Caco-2 (cell line): ENCODE data around the gene EFL1. TPM values are rescaled to one million over a fixed set of nuclear protein-coding genes. Genes with fewer than 3 reads are reported as not detected.

Source experiments
- BruUV-seq: library from RNA; stranded (reverse); fragments of 400-500 nt; replicated peaks from 2 replicates; lab custom pipeline; 2021; lab: Mats Ljungman, UMichigan
- CTCF ChIA-PET: fragments of 300-600 bp; sonication (Branson Sonifier 250); formaldehyde crosslinking; loops from one replicate; lab custom pipeline; 2022; ENCODE audit warnings: antibody characterized with exemption; lab: Charles Lee
- POLR2A ChIA-PET: fragments of 300-600 bp; sonication (Branson Sonifier 250); formaldehyde crosslinking; loops from one replicate; lab custom pipeline; 2022; ENCODE audit warnings: antibody characterized with exemption; lab: Charles Lee
- DNase-seq, 2 experiments: peaks; one replicate each; pipeline versions ENCODE4 v3.0.0 to v3.0.0-alpha.2; 2020 to 2022
- H3K27me3 ChIP-seq: replicated peaks from 2 replicates; pipeline ENCODE4 v1.6.0; 2011; ENCODE audit warnings: low read length; ENCODE audit not compliant: control insufficient read depth, insufficient read depth
- H3K36me3 ChIP-seq: 2 replicates; pipeline ENCODE4 v1.5.1; 2011; ENCODE audit warnings: low read length; ENCODE audit not compliant: control insufficient read depth, insufficient read depth
- H3K4me1 ChIP-seq: fragments of 250-450 bp; sonication (Bioruptor Pico); 2 replicates; pipeline ENCODE4 v1.5.1; 2020; ENCODE audit warnings: mild to moderate bottlenecking
- H3K4me3 ChIP-seq: 2 replicates; pipeline ENCODE4 v1.5.1; 2011; ENCODE audit warnings: low read depth, mild to moderate bottlenecking, control low read depth, low read length
- H3K9me3 ChIP-seq: fragments of 250-450 bp; sonication (Bioruptor Pico); 2 replicates; pipeline ENCODE4 v1.5.1; 2020; ENCODE audit warnings: mild to moderate bottlenecking, moderate library complexity
- H3K27ac Mint-ChIP-seq: one replicate; pipeline ENCODE4 v1.8.0; 2022; ENCODE audit warnings: mixed read lengths; ENCODE audit not compliant: unreplicated experiment
- H3K27me3 Mint-ChIP-seq: one replicate; pipeline ENCODE4 v1.8.0; 2022; ENCODE audit warnings: mixed read lengths; ENCODE audit not compliant: insufficient read depth, unreplicated experiment
- H3K36me3 Mint-ChIP-seq: one replicate; pipeline ENCODE4 v1.8.0; 2022; ENCODE audit warnings: mild to moderate bottlenecking, mixed read lengths; ENCODE audit not compliant: insufficient read depth, unreplicated experiment
- H3K4me1 Mint-ChIP-seq: one replicate; pipeline ENCODE4 v1.8.0; 2022; ENCODE audit warnings: low read depth, mixed read lengths; ENCODE audit not compliant: unreplicated experiment
- H3K4me3 Mint-ChIP-seq: one replicate; pipeline ENCODE4 v1.8.0; 2022; ENCODE audit warnings: mild to moderate bottlenecking, moderate library complexity, mixed read lengths; ENCODE audit not compliant: unreplicated experiment
- H3K9me3 Mint-ChIP-seq: one replicate; pipeline ENCODE4 v1.8.0; 2022; ENCODE audit warnings: mixed read lengths; ENCODE audit not compliant: unreplicated experiment
- intact Hi-C: fragments of 100-400 bp; cut with micrococcal nuclease; formaldehyde crosslinking; loops from one replicate; pipeline ENCODE4 v1.10.0; 2022; ENCODE audit not compliant: unreplicated experiment
- total RNA-seq: library from RNA; stranded (reverse); gene quantifications from 2 replicates; pipeline ENCODE4 v1.2.3, GENCODE V29; 2022
- TF ChIP-seq, protein P1 (sequence below), 2 experiments: fragments of 200-600 bp in 1 of 2; IDR thresholded peaks; 1 replicate in 1 of 2; 2 replicates in 1 of 2; pipeline versions ENCODE4 v1.5.1 to v1.8.0; 2011 to 2022; ENCODE audit warnings: antibody characterized with exemption in 1 of 2, control low read depth in 1 of 2, inconsistent platforms in 1 of 2, low read depth in 1 of 2, low read length in 1 of 2, mild to moderate bottlenecking in 1 of 2, moderate library complexity in 1 of 2; ENCODE audit not compliant: insufficient read depth in 1 of 2, severe bottlenecking in 1 of 2, unreplicated experiment in 1 of 2

Gene EFL1
- total RNA-seq, 1 experiment from 2014 or later: 10.3 TPM

DNA sequence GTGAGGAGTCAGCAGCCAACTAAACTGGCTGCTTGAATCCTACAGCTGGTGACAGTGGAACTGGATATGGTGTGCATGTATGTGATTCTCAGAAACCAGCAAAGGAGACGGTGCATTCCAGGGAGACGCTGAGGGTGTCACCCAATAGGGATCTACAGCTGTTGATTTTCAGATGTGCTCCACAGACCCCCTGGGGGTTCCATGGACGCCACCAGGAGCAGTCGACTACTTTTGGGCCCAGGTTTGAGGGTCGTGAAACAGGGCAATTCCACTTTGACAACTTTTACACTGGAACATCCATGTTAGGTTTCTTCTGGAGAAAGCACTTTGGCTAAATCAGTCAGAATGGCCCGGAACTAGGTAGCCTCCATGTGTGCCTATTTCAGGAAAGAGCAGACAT is 145.2 kb downstream of the EFL1 start:
- BruUV-seq: no TSS peak
- no peaks in the 10 kb centered on the region for H3K4me1 Mint-ChIP-seq
- no peak overlapping the region for H3K4me3 ChIP-seq
- H3K27ac Mint-ChIP-seq: no peak overlapping the region
- ChIA-PET CTCF (no interaction called here), POLR2A (no interaction called here)
- no peaks in the 10 kb centered on the region for H3K27me3 ChIP-seq
- H3K9me3 Mint-ChIP-seq: no peaks in the 10 kb centered on the region
- no peaks in the 10 kb centered on the region for H3K36me3 Mint-ChIP-seq
- TF ChIP-seq, protein P1, sequence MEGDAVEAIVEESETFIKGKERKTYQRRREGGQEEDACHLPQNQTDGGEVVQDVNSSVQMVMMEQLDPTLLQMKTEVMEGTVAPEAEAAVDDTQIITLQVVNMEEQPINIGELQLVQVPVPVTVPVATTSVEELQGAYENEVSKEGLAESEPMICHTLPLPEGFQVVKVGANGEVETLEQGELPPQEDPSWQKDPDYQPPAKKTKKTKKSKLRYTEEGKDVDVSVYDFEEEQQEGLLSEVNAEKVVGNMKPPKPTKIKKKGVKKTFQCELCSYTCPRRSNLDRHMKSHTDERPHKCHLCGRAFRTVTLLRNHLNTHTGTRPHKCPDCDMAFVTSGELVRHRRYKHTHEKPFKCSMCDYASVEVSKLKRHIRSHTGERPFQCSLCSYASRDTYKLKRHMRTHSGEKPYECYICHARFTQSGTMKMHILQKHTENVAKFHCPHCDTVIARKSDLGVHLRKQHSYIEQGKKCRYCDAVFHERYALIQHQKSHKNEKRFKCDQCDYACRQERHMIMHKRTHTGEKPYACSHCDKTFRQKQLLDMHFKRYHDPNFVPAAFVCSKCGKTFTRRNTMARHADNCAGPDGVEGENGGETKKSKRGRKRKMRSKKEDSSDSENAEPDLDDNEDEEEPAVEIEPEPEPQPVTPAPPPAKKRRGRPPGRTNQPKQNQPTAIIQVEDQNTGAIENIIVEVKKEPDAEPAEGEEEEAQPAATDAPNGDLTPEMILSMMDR (IDR thresholded peaks at IDR 0.05; ENCODE audit: insufficient read depth in 1 of 2, low read depth in 1 of 2, low read length in 1 of 2, severe bottlenecking in 1 of 2, unreplicated experiment in 1 of 2): no peak
- H3K27me3 Mint-ChIP-seq: no peaks in the 10 kb centered on the region
- H3K4me1 ChIP-seq: no peaks in the 10 kb centered on the region
- H3K36me3 ChIP-seq: no peaks in the 10 kb centered on the region
- no peak for DNase-seq
- H3K4me3 Mint-ChIP-seq: no peak overlapping the region
- intact Hi-C loops: no loop called here
- no peaks in the 10 kb centered on the region for H3K9me3 ChIP-seq

DNA sequence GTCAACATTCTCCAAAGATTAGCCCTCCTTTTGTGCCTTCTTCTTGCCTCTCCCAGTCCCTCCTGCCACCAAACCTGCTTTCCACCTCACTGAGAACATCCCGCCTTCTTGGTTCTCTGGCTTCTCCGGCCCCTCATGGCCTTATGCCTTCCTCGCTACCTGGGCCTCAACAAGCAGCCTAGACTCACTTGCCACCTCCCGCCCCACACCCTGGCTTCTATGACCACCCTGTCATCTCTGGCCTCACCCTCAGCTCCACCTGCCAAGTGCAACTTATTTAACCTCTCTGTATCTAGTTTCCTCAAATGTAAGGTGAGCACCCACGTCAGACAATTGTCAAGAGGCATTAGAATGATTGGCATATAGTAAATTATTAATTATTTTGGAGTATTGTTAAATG is 147.9 kb downstream of the EFL1 start:
- H3K27ac Mint-ChIP-seq: no peak overlapping the region
- no peaks in the 10 kb centered on the region for H3K9me3 ChIP-seq
- TF ChIP-seq, protein P1 (IDR thresholded peaks at IDR 0.05; ENCODE audit: insufficient read depth in 1 of 2, low read depth in 1 of 2, low read length in 1 of 2, severe bottlenecking in 1 of 2, unreplicated experiment in 1 of 2): no peak
- no peak overlapping the region for H3K4me3 ChIP-seq
- ChIA-PET CTCF (no interaction called here), POLR2A (no interaction called here)
- no peaks in the 10 kb centered on the region for H3K27me3 ChIP-seq
- BruUV-seq: no TSS peak
- DNase-seq: no peak
- H3K36me3 Mint-ChIP-seq: no peaks in the 10 kb centered on the region
- H3K27me3 Mint-ChIP-seq: no peaks in the 10 kb centered on the region
- no peak overlapping the region for H3K4me3 Mint-ChIP-seq
- H3K36me3 ChIP-seq: no peaks in the 10 kb centered on the region
- intact Hi-C loops: no loop called here
- H3K4me1 ChIP-seq: no peaks in the 10 kb centered on the region
- H3K4me1 Mint-ChIP-seq: no peaks in the 10 kb centered on the region
- H3K9me3 Mint-ChIP-seq: no peaks in the 10 kb centered on the region

DNA sequence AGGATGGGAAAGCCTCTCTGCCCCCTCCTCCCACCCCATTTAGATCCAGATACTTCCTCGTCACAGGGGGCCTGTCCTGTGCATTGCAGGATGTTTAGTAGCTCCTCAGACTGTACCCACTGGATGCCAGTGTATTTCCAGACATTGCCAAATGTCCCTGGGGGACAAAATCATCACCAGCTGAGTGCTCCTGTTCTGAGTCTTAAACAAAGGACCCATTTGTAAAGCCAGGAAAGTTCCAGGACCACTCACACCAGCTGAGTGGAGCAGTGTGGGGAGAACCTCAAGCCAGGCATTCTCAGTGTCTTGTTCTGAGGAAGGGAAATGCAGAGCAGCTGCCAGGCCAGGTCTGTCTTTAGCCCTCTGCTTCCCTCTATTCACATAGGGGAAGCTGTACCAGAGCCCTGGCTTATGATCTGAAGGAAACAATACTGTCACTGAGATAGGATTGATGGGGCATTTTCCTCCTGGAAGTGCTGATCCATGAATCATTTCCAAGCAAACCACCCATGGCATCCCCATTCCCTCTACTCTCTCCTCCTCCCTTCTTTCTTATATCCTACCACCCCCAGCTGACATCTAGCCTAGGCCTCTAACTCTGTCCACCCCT is 149.3 kb downstream of the EFL1 start:
- H3K27me3 ChIP-seq: no peaks in the 10 kb centered on the region
- no peak overlapping the region for H3K4me3 ChIP-seq
- no peaks in the 10 kb centered on the region for H3K4me1 ChIP-seq
- intact Hi-C loops: no loop called here
- DNase-seq: no peak
- no peak overlapping the region for H3K4me3 Mint-ChIP-seq
- no peaks in the 10 kb centered on the region for H3K27me3 Mint-ChIP-seq
- ChIA-PET CTCF (no interaction called here), POLR2A (no interaction called here)
- H3K9me3 Mint-ChIP-seq: no peaks in the 10 kb centered on the region
- no peaks in the 10 kb centered on the region for H3K4me1 Mint-ChIP-seq
- H3K36me3 Mint-ChIP-seq: no peaks in the 10 kb centered on the region
- TF ChIP-seq, protein P1 (IDR thresholded peaks at IDR 0.05; ENCODE audit: insufficient read depth in 1 of 2, low read depth in 1 of 2, low read length in 1 of 2, severe bottlenecking in 1 of 2, unreplicated experiment in 1 of 2): no peak
- H3K27ac Mint-ChIP-seq: no peak overlapping the region
- no peaks in the 10 kb centered on the region for H3K36me3 ChIP-seq
- no TSS peak for BruUV-seq
- no peaks in the 10 kb centered on the region for H3K9me3 ChIP-seq
